Breast epithelium (tissue), 4 donors: Measurements from ENCODE around the gene NOD1. TPM values are rescaled to one million over a fixed set of nuclear protein-coding genes. Genes with fewer than 3 reads are reported as not detected.
"Not testable (repeated sequence)": the region's sequence is repeated elsewhere in the genome, so short reads cannot be mapped to it uniquely, and the experiment has no call there.

ENCODE experiments used
- DNase-seq, 2 donors: peaks; one replicate each; pipeline ENCODE4 v3.0.0-alpha.2; 2019; ENCODE audit warnings: low spot score in 2 of 2
- H3K27ac ChIP-seq, 2 donors: fragments of 200-600 bp; sonication (generic) in 1 of 2; one replicate each; pipeline ENCODE4 v1.5.1; 2016 to 2019; ENCODE audit warnings: mild to moderate bottlenecking in 1 of 2
- H3K27me3 ChIP-seq, 2 donors: fragments of 200-600 bp; sonication (generic) in 1 of 2; one replicate each; pipeline versions ENCODE4 v1.5.1 to v1.6.0; 2017 to 2019; ENCODE audit warnings: control low read depth in 1 of 2, mild to moderate bottlenecking in 1 of 2
- H3K36me3 ChIP-seq: fragments of 200-600 bp; one replicate; pipeline ENCODE4 v1.5.1; 2019
- H3K4me1 ChIP-seq, 2 donors: fragments of 200-600 bp; sonication (generic); one replicate each; pipeline ENCODE4 v1.5.1; 2016 to 2019; ENCODE audit warnings: control low read depth in 1 of 2
- H3K4me3 ChIP-seq, 3 donors: fragments of 200-600 bp; sonication (generic); 1 replicate in 2 of 3; 2 replicates in 1 of 3; pipeline ENCODE4 v1.5.1; 2016 to 2019; ENCODE audit warnings: mild to moderate bottlenecking in 3 of 3, moderate library complexity in 2 of 3
- H3K9me3 ChIP-seq, 2 donors: fragments of 200-600 bp; sonication (generic) in 1 of 2; one replicate each; pipeline ENCODE4 v1.5.1; 2016 to 2019; ENCODE audit warnings: control low read depth in 1 of 2
- POLR2A ChIP-seq: fragments of 450-650 bp; IDR thresholded peaks from one replicate; pipeline ENCODE4 v1.6.1; 2016; ENCODE audit warnings: antibody characterized with exemption, mild to moderate bottlenecking, moderate library complexity
- POLR2AphosphoS5 ChIP-seq, 3 donors: sonication (generic); formaldehyde crosslinking; IDR thresholded peaks; one replicate each; pipeline ENCODE4 v1.6.1; 2017; ENCODE audit warnings: antibody characterized with exemption in 3 of 3
- intact Hi-C: fragments of 100-400 bp; cut with DNase I; formaldehyde crosslinking; loops from one replicate; pipeline ENCODE4 v1.15.1; 2023; ENCODE audit warnings: low total_unique reads
- total RNA-seq, 3 donors: library from RNA; depleted of rRNA; stranded (reverse); fragments of >200 nt; gene quantifications; one replicate each; pipeline ENCODE4 v1.1.0, GENCODE V29; 2016
- TF ChIP-seq, protein P1 (sequence below), 3 donors: fragments of 450-650 bp; IDR thresholded peaks; one replicate each; pipeline ENCODE4 v1.5.1; 2016 to 2017; ENCODE audit warnings: antibody characterized with exemption in 3 of 3, mild to moderate bottlenecking in 3 of 3, moderate library complexity in 3 of 3

Gene NOD1, protein sequence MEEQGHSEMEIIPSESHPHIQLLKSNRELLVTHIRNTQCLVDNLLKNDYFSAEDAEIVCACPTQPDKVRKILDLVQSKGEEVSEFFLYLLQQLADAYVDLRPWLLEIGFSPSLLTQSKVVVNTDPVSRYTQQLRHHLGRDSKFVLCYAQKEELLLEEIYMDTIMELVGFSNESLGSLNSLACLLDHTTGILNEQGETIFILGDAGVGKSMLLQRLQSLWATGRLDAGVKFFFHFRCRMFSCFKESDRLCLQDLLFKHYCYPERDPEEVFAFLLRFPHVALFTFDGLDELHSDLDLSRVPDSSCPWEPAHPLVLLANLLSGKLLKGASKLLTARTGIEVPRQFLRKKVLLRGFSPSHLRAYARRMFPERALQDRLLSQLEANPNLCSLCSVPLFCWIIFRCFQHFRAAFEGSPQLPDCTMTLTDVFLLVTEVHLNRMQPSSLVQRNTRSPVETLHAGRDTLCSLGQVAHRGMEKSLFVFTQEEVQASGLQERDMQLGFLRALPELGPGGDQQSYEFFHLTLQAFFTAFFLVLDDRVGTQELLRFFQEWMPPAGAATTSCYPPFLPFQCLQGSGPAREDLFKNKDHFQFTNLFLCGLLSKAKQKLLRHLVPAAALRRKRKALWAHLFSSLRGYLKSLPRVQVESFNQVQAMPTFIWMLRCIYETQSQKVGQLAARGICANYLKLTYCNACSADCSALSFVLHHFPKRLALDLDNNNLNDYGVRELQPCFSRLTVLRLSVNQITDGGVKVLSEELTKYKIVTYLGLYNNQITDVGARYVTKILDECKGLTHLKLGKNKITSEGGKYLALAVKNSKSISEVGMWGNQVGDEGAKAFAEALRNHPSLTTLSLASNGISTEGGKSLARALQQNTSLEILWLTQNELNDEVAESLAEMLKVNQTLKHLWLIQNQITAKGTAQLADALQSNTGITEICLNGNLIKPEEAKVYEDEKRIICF
- total RNA-seq, result 10 to 100 TPM; 11.2 to 34.4 (median 21.4) TPM

DNA sequence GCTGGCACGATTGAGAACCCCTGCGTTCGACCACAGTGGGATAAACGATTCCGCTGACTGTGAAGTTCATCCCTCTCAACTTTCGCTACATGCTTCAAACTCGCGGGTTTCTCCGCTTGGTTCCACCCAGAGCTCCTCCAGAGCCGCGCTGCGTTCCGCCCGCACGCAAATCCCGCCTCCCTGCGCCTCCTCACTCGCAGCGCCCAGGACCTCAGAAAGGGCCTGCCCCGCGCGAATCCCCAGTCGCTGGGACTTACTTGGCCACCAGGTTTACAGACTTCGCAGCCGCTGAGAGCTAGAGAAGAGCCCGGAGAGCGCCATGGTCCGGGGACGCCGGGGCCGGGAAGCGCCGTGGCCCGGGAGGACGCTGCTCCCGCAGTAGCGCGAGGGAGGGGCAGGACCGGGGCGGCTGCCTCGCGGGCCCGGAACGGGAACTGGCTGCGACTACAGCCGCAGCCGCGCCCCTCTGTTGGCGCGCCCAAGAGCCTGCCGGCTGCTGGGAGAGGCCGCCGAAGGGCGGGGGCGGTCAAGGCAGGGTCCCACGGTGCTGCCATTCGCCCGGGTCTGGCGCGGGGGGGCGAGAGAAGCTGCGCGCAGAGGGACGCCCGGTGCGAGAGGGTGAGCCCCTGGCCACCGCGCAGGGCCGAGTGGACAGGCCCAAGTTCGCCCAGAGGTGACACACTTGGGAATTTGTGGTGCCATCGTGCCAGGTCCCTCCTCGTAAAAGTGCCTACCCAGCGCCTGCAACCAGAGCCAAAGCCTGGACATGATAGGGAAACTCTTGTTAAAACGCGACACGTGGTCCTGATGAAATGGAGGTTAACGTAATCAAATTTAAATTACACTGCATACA is at the start of gene NOD1:
Gene NOD1, minus strand, starts transcription at position 436 of the 853 bp plus-strand sequence. CDS start 21,863 bp downstream, outside the sequence.
- peak; percentile 49 to 66 for DNase-seq
- peak within 1 kb of the TSS; percentile 87 to 94 for H3K27ac ChIP-seq
- no peaks in the 10 kb centered on the region for H3K27me3 ChIP-seq
- no peaks in the 10 kb centered on the region for H3K4me1 ChIP-seq
- no peaks in the 10 kb centered on the region for H3K36me3 ChIP-seq
- intact Hi-C loops, result no loop called here
- H3K9me3 ChIP-seq, result no peaks in the 10 kb centered on the region
- peak within 1 kb of the TSS; percentile 62 to 75 (median 73) for H3K4me3 ChIP-seq
- TF ChIP-seq POLR2AphosphoS5 (IDR thresholded peaks at IDR 0.05) (peak; percentile 67 to 76 (median 68)), POLR2A (peak; percentile 38)
- TF ChIP-seq, protein P1, sequence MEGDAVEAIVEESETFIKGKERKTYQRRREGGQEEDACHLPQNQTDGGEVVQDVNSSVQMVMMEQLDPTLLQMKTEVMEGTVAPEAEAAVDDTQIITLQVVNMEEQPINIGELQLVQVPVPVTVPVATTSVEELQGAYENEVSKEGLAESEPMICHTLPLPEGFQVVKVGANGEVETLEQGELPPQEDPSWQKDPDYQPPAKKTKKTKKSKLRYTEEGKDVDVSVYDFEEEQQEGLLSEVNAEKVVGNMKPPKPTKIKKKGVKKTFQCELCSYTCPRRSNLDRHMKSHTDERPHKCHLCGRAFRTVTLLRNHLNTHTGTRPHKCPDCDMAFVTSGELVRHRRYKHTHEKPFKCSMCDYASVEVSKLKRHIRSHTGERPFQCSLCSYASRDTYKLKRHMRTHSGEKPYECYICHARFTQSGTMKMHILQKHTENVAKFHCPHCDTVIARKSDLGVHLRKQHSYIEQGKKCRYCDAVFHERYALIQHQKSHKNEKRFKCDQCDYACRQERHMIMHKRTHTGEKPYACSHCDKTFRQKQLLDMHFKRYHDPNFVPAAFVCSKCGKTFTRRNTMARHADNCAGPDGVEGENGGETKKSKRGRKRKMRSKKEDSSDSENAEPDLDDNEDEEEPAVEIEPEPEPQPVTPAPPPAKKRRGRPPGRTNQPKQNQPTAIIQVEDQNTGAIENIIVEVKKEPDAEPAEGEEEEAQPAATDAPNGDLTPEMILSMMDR (IDR thresholded peaks at IDR 0.05), result peak in 1 of 3 donors; percentile 27

DNA sequence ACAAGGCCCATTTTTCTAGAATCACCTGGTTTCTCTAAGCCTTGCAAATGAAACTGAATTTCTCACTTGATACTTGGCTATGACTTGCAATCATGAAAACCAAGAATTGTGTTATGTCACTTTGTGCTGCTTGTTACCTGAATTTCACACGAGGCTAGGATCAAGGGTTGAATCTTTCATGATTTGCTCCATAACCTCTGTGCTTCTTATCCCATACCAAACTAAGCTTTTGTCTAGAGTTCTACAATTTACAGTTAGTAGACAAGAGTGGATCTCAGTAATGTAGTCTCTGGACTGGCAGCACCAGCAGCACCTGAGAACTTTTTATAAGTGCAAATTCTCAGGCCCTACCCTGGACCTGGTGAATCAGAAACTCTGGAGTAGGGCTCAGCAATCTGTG is 48.7 kb upstream of the NOD1 start:
- DNase-seq, H3K27ac ChIP-seq, H3K4me3 ChIP-seq, H3K9me3 ChIP-seq, H3K27me3 ChIP-seq, H3K36me3 ChIP-seq, H3K4me1 ChIP-seq, intact Hi-C loops: not testable (repeated sequence)

DNA sequence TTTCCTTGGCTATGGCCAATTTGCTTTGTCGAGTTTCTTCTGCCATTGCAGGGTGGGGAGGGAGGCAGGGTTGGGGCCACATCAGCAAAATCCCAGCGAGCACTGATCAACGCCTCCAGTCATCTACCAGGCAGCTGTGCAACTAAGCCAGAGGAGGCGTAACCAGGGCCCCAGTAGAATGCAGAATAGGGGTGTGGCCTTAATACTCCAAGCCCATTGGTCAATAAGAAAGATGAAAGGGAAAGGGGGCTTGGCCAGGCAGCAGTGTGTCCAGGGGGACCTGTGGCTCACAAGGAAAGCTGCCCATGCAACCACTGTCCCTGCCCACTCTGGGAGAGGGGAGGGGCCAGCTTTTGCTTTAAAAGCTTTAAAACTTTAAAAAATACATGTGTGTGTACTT is 47.6 kb upstream of the NOD1 start:
- Histone ChIP-seq H3K27me3 (no peaks in the 10 kb centered on the region), H3K36me3 (no peaks in the 10 kb centered on the region), H3K4me1 (no peaks in the 10 kb centered on the region), H3K27ac (no peak overlapping the region), H3K9me3 (no peaks in the 10 kb centered on the region), H3K4me3 (no peak overlapping the region)
- TF ChIP-seq POLR2AphosphoS5 (IDR thresholded peaks at IDR 0.05), result no peak
- TF ChIP-seq, protein P1 (IDR thresholded peaks at IDR 0.05), result no peak
- TF ChIP-seq POLR2A, result no peak
- DNase-seq, result no peak
- intact Hi-C loops, result no loop called here

DNA sequence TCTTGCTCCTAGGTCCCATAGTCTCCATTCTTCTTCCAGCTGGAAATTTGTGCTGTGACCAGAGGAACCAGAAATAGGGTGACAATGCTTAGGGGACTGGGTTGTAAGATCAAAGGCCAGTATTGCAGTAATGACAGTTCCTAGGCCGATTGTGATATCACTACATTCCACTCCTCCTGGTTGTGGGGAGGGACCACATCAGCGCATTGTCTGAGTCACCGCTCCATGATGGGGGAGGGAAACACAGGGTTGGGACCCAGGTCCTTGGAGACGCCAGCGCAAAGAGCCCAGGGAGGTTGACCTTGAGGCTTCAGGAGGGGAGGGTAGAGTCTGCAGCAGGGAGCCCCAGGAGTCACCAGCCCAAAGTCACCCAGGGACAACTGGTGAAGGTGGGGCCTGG is 46.8 kb upstream of the NOD1 start:
- Histone ChIP-seq H3K4me3 (no peak overlapping the region), H3K9me3 (no peaks in the 10 kb centered on the region), H3K27me3 (no peaks in the 10 kb centered on the region), H3K36me3 (no peaks in the 10 kb centered on the region), H3K4me1 (no peaks in the 10 kb centered on the region), H3K27ac (no peak overlapping the region)
- DNase-seq, result no peak
- TF ChIP-seq POLR2AphosphoS5 (IDR thresholded peaks at IDR 0.05) (no peak), POLR2A (no peak)
- TF ChIP-seq, protein P1 (IDR thresholded peaks at IDR 0.05), result no peak
- intact Hi-C loops, result no loop called here

DNA sequence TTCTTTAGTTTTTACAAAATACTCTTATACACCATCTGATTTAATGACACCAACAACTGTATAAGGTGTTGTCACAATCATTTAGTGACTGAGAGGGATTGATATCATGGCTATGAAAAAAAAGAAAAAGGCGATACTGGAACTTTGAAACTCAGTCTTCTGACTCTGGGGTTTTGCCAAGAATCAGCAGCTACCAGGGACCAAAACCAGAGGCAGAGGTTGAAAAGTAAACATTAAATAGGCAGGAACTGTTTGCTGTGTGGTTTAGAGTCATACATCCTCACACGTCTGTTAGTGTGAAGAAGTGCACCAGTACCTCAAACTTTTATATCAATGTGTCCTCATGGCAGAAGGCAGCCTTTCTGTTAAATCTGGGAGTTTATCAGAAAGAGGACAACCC is 46.0 kb upstream of the NOD1 start:
- no peaks in the 10 kb centered on the region for H3K9me3 ChIP-seq

More for the DNA sequence above, 46.0 kb upstream of the NOD1 start:
- Histone ChIP-seq H3K4me1 (no peaks in the 10 kb centered on the region), H3K27me3 (no peaks in the 10 kb centered on the region), H3K4me3 (no peak overlapping the region), H3K36me3 (no peaks in the 10 kb centered on the region), H3K27ac (peak overlapping the region; percentile 41 to 67)
- TF ChIP-seq, protein P1 (IDR thresholded peaks at IDR 0.05), result no peak
- TF ChIP-seq POLR2AphosphoS5 (IDR thresholded peaks at IDR 0.05) (no peak), POLR2A (no peak)
- intact Hi-C loops, result no loop called here
- DNase-seq, result no peak
